ENCODE data around the gene ASH1L.
A peak's percentile ranks its signal among the peaks of the same experiment; 100 is the strongest.
"Not testable (repeated sequence)": the region's sequence is repeated elsewhere in the genome, so short reads cannot be mapped to it uniquely, and the experiment has no call there.

Gene ASH1L

DNA sequence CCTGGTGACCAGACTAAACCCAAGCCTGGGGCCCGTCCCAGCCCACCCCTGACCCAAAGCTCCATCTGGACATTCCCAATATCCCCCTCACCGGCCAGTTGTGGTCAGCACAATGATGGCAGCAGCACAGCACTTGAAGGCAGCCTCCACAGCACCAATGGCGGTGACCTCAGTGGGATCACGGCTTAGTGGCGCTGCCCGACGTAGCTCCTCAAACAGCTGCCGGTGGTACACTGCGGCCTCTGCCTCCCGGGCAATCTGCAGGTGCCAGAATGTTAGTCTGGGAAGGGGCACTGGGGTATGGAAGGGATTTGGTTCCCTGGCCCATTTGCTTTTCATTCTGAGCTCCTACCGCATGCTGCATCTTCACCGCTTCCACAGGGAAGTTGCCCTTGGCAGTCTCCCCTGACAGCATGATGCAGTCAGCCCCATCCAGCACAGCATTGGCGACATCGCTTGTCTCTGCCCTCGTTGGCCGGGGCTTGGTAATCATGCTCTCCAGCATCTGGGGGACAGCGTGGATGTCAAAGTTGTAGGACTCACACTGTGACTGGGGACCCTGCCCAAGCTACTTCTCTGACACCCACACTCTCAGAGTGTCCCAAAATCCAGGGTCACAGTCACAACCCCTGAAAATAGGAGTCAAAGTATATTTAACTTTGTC, 269.4 kb downstream of the ASH1L start:
- H3K36me3 ChIP-seq (ENCODE audit: control insufficient read depth in 2 of 2, insufficient read depth in 1 of 2, low read length in 2 of 2) = peaks cover 0 to 5% of the 10 kb centered on the region in 2 experiments; a peak in 1 of 3 replicates
- H3K4me3 ChIP-seq (ENCODE audit: low read depth, low read length) = no peak overlapping the region
- no peak overlapping the region for H3K27ac ChIP-seq (ENCODE audit: extremely low read depth, low read depth, low read length)
- TF ChIP-seq ZBTB21 (tag by site-specific recombination; IDR thresholded peaks at IDR 0.05) (no peak), ZBTB17 (tag by site-specific recombination; IDR thresholded peaks at IDR 0.05) (peak; percentile 62; the same call in 1 of the 2 replicates), ZNF274 (IDR thresholded peaks at IDR 0.05; ENCODE audit: low read length) (no peak), ZNF274 (tag by site-specific recombination; IDR thresholded peaks at IDR 0.05; ENCODE audit: borderline replicate concordance) (no peak), ZNF239 (tag by site-specific recombination; IDR thresholded peaks at IDR 0.05) (no peak), ZNF138 (tag by site-specific recombination; IDR thresholded peaks at IDR 0.05; ENCODE audit: borderline replicate concordance) (no peak)
- no peaks in the 10 kb centered on the region for H3K4me1 ChIP-seq (ENCODE audit: control insufficient read depth, insufficient read depth, low read length)
- POLR2A ChIA-PET = interaction anchor here (1.4 kb wide), 2 partner anchors 14 to 20 kb away, joined by 3 to 15 read pairs; partner anchors contain the start of gene CLK2
- no peaks in the 10 kb centered on the region for H3K9me3 ChIP-seq (ENCODE audit: control insufficient read depth, insufficient read depth, low read depth, low read length)
- CTCF ChIA-PET = interaction anchor here (0.7 to 1.8 kb wide), 4 partner anchors 13 to 43 kb away, joined by 3 to 6 read pairs (median 4); partner anchors contain the start of gene FDPS

DNA sequence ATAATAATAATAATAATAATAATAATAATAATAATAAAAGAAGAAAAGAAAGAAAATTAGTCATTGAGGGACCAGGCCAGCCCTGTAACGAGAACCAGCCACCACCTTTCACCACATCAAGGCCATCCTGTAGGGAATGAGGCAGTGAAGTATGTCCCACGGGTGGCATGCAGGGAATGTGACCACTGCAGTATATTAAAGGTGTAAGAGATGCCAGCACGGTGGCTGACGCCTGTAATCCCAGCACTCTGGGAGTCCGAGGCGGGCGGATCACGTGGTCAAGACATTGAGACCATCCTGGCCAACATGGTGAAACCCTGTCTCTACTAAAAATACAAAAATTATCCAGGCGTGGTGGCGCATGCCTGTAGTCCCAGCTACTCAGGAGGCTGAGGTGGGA, 271.6 kb downstream of the ASH1L start:
- H3K4me3 ChIP-seq (ENCODE audit: low read depth, low read length); H3K27ac ChIP-seq (ENCODE audit: extremely low read depth, low read depth, low read length); H3K4me1 ChIP-seq (ENCODE audit: control insufficient read depth, insufficient read depth, low read length); H3K9me3 ChIP-seq (ENCODE audit: control insufficient read depth, insufficient read depth, low read depth, low read length); H3K36me3 ChIP-seq (ENCODE audit: control insufficient read depth in 2 of 2, insufficient read depth in 1 of 2, low read length in 2 of 2); POLR2A ChIA-PET: not testable (repeated sequence)
- CTCF ChIA-PET = interaction anchor here (1.0 to 1.1 kb wide), 2 partner anchors 14 to 16 kb away, joined by 3 to 4 read pairs; no protein-coding TSS in a partner anchor

- Histone ChIP-seq H3K36me3 (ENCODE audit: control insufficient read depth in 2 of 2, insufficient read depth in 1 of 2, low read length in 2 of 2) (peaks cover 0 to 14% of the 10 kb centered on the region in 2 experiments; a peak in 1 of 3 replicates), H3K4me3 (ENCODE audit: low read depth, low read length) (no peak overlapping the region), H3K27ac (ENCODE audit: extremely low read depth, low read depth, low read length) (no peak overlapping the region), H3K9me3 (ENCODE audit: control insufficient read depth, insufficient read depth, low read depth, low read length) (no peaks in the 10 kb centered on the region), H3K4me1 (ENCODE audit: control insufficient read depth, insufficient read depth, low read length) (no peaks in the 10 kb centered on the region)
- TF ChIP-seq, protein P1, sequence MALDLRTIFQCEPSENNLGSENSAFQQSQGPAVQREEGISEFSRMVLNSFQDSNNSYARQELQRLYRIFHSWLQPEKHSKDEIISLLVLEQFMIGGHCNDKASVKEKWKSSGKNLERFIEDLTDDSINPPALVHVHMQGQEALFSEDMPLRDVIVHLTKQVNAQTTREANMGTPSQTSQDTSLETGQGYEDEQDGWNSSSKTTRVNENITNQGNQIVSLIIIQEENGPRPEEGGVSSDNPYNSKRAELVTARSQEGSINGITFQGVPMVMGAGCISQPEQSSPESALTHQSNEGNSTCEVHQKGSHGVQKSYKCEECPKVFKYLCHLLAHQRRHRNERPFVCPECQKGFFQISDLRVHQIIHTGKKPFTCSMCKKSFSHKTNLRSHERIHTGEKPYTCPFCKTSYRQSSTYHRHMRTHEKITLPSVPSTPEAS (tag by site-specific recombination; IDR thresholded peaks at IDR 0.05) = no peak
- TF ChIP-seq ZNF16 (tag by site-specific recombination; IDR thresholded peaks at IDR 0.05; ENCODE audit: low read depth) (no peak), GLIS2 (tag by site-specific recombination; IDR thresholded peaks at IDR 0.05) (no peak), HOXD13 (CRISPR knock-in tag; IDR thresholded peaks at IDR 0.05; ENCODE audit: borderline replicate concordance) (no peak), REPIN1 (tag by site-specific recombination; IDR thresholded peaks at IDR 0.05; ENCODE audit: low read depth) (no peak), ZNF112 (tag by site-specific recombination; IDR thresholded peaks at IDR 0.05) (no peak), ZNF324 (tag by site-specific recombination; IDR thresholded peaks at IDR 0.05) (no peak), ZNF211 (tag by site-specific recombination; IDR thresholded peaks at IDR 0.05; ENCODE audit: low read depth) (no peak), ZFP37 (tag by site-specific recombination; IDR thresholded peaks at IDR 0.05) (no peak), ZNF677 (tag by site-specific recombination; IDR thresholded peaks at IDR 0.05) (no peak), BCL11A (tag by site-specific recombination; IDR thresholded peaks at IDR 0.05; ENCODE audit: low read depth) (no peak), SP3 (tag by site-specific recombination; IDR thresholded peaks at IDR 0.05) (no peak), ZNF140 (tag by site-specific recombination; IDR thresholded peaks at IDR 0.05) (no peak), ZNF248 (tag by site-specific recombination; IDR thresholded peaks at IDR 0.05) (no peak), ZNF549 (tag by site-specific recombination; IDR thresholded peaks at IDR 0.05) (no peak)
- TF ChIP-seq, protein P2, sequence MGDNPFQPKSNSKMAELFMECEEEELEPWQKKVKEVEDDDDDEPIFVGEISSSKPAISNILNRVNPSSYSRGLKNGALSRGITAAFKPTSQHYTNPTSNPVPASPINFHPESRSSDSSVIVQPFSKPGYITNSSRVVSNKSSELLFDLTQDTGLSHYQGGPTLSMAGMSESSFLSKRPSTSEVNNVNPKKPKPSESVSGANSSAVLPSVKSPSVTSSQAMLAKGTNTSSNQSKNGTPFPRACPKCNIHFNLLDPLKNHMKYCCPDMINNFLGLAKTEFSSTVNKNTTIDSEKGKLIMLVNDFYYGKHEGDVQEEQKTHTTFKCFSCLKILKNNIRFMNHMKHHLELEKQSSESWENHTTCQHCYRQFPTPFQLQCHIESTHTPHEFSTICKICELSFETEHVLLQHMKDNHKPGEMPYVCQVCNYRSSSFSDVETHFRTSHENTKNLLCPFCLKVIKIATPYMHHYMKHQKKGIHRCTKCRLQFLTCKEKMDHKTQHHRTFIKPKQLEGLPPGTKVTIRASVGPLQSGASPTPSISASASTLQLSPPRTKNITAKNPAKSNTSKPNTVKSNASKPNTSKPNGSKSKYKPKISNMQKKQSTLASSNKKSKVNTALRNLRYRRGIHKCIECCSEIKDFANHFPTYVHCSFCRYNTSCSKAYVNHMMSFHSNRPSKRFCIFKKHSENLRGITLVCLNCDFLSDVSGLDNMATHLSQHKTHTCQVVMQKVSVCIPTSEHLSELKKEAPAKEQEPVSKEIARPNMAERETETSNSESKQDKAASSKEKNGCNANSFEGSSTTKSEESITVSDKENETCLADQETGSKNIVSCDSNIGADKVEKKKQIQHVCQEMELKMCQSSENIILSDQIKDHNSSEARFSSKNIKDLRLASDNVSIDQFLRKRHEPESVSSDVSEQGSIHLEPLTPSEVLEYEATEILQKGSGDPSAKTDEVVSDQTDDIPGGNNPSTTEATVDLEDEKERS (tag by site-specific recombination; IDR thresholded peaks at IDR 0.05) = no peak
- CTCF ChIA-PET = no interaction called here
- POLR2A ChIA-PET = no interaction called here
Observed at GRCh38 chr1:155287987-155288543, 274.5 kb downstream of the ASH1L start.
